Astrocyte (in vitro differentiated cells and primary cell): Measurements from ENCODE around the gene CEACAM5.

Experiments
- EZH2 ChIP-seq: IDR thresholded peaks from 2 replicates; pipeline ENCODE4 v1.6.1; 2012; ENCODE audit warnings: mild to moderate bottlenecking, low read length, inconsistent platforms; ENCODE audit not compliant: insufficient read depth
- TF ChIP-seq, protein P1 (sequence below): IDR thresholded peaks from 2 replicates; pipeline ENCODE4 v1.5.1; 2011; ENCODE audit warnings: low read depth, mild to moderate bottlenecking, inconsistent platforms, low read length, moderate library complexity; ENCODE audit not compliant: insufficient read depth

DNA sequence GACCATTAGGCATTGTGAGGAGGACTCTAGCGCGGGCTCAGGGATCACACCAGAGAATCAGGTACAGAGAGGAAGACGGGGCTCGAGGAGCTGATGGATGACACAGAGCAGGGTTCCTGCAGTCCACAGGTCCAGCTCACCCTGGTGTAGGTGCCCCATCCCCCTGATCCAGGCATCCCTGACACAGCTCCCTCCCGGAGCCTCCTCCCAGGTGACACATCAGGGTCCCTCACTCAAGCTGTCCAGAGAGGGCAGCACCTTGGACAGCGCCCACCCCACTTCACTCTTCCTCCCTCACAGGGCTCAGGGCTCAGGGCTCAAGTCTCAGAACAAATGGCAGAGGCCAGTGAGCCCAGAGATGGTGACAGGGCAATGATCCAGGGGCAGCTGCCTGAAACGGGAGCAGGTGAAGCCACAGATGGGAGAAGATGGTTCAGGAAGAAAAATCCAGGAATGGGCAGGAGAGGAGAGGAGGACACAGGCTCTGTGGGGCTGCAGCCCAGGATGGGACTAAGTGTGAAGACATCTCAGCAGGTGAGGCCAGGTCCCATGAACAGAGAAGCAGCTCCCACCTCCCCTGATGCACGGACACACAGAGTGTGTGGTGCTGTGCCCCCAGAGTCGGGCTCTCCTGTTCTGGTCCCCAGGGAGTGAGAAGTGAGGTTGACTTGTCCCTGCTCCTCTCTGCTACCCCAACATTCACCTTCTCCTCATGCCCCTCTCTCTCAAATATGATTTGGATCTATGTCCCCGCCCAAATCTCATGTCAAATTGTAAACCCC is 2.8 kb upstream of the CEACAM5 start:
- TF ChIP-seq, protein P1, sequence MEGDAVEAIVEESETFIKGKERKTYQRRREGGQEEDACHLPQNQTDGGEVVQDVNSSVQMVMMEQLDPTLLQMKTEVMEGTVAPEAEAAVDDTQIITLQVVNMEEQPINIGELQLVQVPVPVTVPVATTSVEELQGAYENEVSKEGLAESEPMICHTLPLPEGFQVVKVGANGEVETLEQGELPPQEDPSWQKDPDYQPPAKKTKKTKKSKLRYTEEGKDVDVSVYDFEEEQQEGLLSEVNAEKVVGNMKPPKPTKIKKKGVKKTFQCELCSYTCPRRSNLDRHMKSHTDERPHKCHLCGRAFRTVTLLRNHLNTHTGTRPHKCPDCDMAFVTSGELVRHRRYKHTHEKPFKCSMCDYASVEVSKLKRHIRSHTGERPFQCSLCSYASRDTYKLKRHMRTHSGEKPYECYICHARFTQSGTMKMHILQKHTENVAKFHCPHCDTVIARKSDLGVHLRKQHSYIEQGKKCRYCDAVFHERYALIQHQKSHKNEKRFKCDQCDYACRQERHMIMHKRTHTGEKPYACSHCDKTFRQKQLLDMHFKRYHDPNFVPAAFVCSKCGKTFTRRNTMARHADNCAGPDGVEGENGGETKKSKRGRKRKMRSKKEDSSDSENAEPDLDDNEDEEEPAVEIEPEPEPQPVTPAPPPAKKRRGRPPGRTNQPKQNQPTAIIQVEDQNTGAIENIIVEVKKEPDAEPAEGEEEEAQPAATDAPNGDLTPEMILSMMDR = no peak
- no peak for TF ChIP-seq EZH2
